Measurements from ENCODE around the gene AP5S1. TPM values are rescaled to one million over a fixed set of nuclear protein-coding genes. Genes with fewer than 3 reads are reported as not detected.

AP5S1 gene
- total and polyA plus RNA-seq, 2 of the 13 experiments (the other 11 are each of a cell fraction or from before 2014, with no cell fraction given): 7.9 to 23.2 TPM

GRCh38 chr20:3781153-3781910, 39.0 kb upstream of the AP5S1 start, which contains the start of gene SPEF1 (continued):
- TF ChIP-seq GRHL1 (CRISPR knock-in tag; conservative IDR thresholded peaks at IDR 0.05): no peak
- TF ChIP-seq MXI1 (IDR thresholded peaks at IDR 0.05; ENCODE audit: borderline replicate concordance, low read depth, low read length): peak; percentile 98
- peak; percentile 65; the same call in 1 of the 2 replicates for TF ChIP-seq EED (CRISPR knock-in tag; IDR thresholded peaks at IDR 0.05)
- TF ChIP-seq TRIM22 (IDR thresholded peaks at IDR 0.05): no peak
- TF ChIP-seq SPEN (CRISPR knock-in tag; IDR thresholded peaks at IDR 0.05; ENCODE audit: low read depth): peak; percentile 52; the same call in 1 of the 2 replicates
- TF ChIP-seq SOX13 (IDR thresholded peaks at IDR 0.05): no peak
- no peak for TF ChIP-seq SOX13 (CRISPR knock-in tag; conservative IDR thresholded peaks at IDR 0.05 in 1 of 2, IDR thresholded peaks at IDR 0.05 in 1 of 2)
- TF ChIP-seq ZSCAN21 (CRISPR knock-in tag; IDR thresholded peaks at IDR 0.05; ENCODE audit: borderline replicate concordance): peak; percentile 72; the same call in 1 of the 2 replicates
- TF ChIP-seq ADNP (CRISPR knock-in tag; IDR thresholded peaks at IDR 0.05): no peak
- TF ChIP-seq ZNF496 (CRISPR knock-in tag; IDR thresholded peaks at IDR 0.05; ENCODE audit: insufficient replicate concordance): no peak
- peak; percentile 55 for TF ChIP-seq HNRNPH1 (optimal IDR thresholded peaks at IDR 0.05; ENCODE audit: low read depth, low read length)
- no peak for TF ChIP-seq THRA (CRISPR knock-in tag; IDR thresholded peaks at IDR 0.05; ENCODE audit: borderline replicate concordance)
- no peak for TF ChIP-seq TSC22D2 (CRISPR knock-in tag; IDR thresholded peaks at IDR 0.05; ENCODE audit: borderline replicate concordance)
- TF ChIP-seq ZFP91 (CRISPR knock-in tag; IDR thresholded peaks at IDR 0.05; ENCODE audit: borderline replicate concordance): peak; percentile 69
- TF ChIP-seq ZNF7 (CRISPR knock-in tag; IDR thresholded peaks at IDR 0.05): no peak
- peak; percentile 45; the same call in 1 of the 2 replicates for TF ChIP-seq YEATS2 (CRISPR knock-in tag; IDR thresholded peaks at IDR 0.05; ENCODE audit: borderline replicate concordance)
- no peak for TF ChIP-seq U2AF1 (optimal IDR thresholded peaks at IDR 0.05; ENCODE audit: low read depth, low read length)
- no peak for TF ChIP-seq AHR (CRISPR knock-in tag; IDR thresholded peaks at IDR 0.05)
- TF ChIP-seq ZNF558 (CRISPR knock-in tag; IDR thresholded peaks at IDR 0.05; ENCODE audit: borderline replicate concordance): no peak
- TF ChIP-seq PRPF4 (IDR thresholded peaks at IDR 0.05; ENCODE audit: low read depth, low read length, poor library complexity, severe bottlenecking): no peak
- no peak for TF ChIP-seq SOX6 (IDR thresholded peaks at IDR 0.05)
- peak; percentile 59 for TF ChIP-seq SOX6 (CRISPR knock-in tag; IDR thresholded peaks at IDR 0.05)
- TF ChIP-seq FIP1L1 (IDR thresholded peaks at IDR 0.05; ENCODE audit: borderline replicate concordance, insufficient read depth, low read depth, low read length): no peak
- TF ChIP-seq ZNF598 (CRISPR knock-in tag; IDR thresholded peaks at IDR 0.05; ENCODE audit: borderline replicate concordance): no peak; the same call in 1 of the 2 replicates

Data from HepG2 (cell line).